ENCODE results near the gene RRBP1.

Gene RRBP1

GRCh38 chr20:17590245-17590644 lies 91.8 kb downstream of the RRBP1 start:
- no peak overlapping the region for H3K4me3 ChIP-seq (ENCODE audit: low read length)
- no peak for TF ChIP-seq CTCF (IDR thresholded peaks at IDR 0.05; ENCODE audit: insufficient read depth, low read depth, low read length, missing control alignments)
- DNase-seq (ENCODE audit: low read depth), result no peak

- TF ChIP-seq CTCF (IDR thresholded peaks at IDR 0.05; ENCODE audit: insufficient read depth, low read depth, low read length, missing control alignments), result no peak
- H3K4me3 ChIP-seq (ENCODE audit: low read length), result no peak overlapping the region
- no peak for DNase-seq (ENCODE audit: low read depth)
These were observed 92.7 kb downstream of the RRBP1 start for GRCh38 chr20:17589161-17589834.

- no peak for DNase-seq (ENCODE audit: low read depth)
- no peak for TF ChIP-seq CTCF (IDR thresholded peaks at IDR 0.05; ENCODE audit: insufficient read depth, low read depth, low read length, missing control alignments)
- H3K4me3 ChIP-seq (ENCODE audit: low read length), result no peak overlapping the region
These were observed 94.2 kb downstream of the RRBP1 start for GRCh38 chr20:17587824-17588223.

- no peak for DNase-seq (ENCODE audit: low read depth)
- TF ChIP-seq CTCF (IDR thresholded peaks at IDR 0.05; ENCODE audit: insufficient read depth, low read depth, low read length, missing control alignments), result no peak
- H3K4me3 ChIP-seq (ENCODE audit: low read length), result no peak overlapping the region
These were observed 94.9 kb downstream of the RRBP1 start for GRCh38 chr20:17587148-17587547.

GRCh38 chr20:17586250-17586649 lies 95.8 kb downstream of the RRBP1 start:
- DNase-seq (ENCODE audit: low read depth), result no peak
- no peak overlapping the region for H3K4me3 ChIP-seq (ENCODE audit: low read length)
- TF ChIP-seq CTCF (IDR thresholded peaks at IDR 0.05; ENCODE audit: insufficient read depth, low read depth, low read length, missing control alignments), result no peak

GRCh38 chr20:17584689-17585088 lies 97.4 kb downstream of the RRBP1 start:
- DNase-seq (ENCODE audit: low read depth), result no peak
- no peak overlapping the region for H3K4me3 ChIP-seq (ENCODE audit: low read length)
- no peak for TF ChIP-seq CTCF (IDR thresholded peaks at IDR 0.05; ENCODE audit: insufficient read depth, low read depth, low read length, missing control alignments)

GRCh38 chr20:17583126-17583525 lies 98.9 kb downstream of the RRBP1 start:
- no peak for TF ChIP-seq CTCF (IDR thresholded peaks at IDR 0.05; ENCODE audit: insufficient read depth, low read depth, low read length, missing control alignments)
- no peak overlapping the region for H3K4me3 ChIP-seq (ENCODE audit: low read length)
- DNase-seq (ENCODE audit: low read depth), result no peak
